Activated naive CD4-positive, alpha-beta T cell treated with anti-CD3 and anti-CD28 coated beads, Interleukin-2, amount 10 ng/mL, durations not matched to agents 5 hours and 36 hours (primary cell): ENCODE data around the gene POLR3E. TPM values are rescaled to one million over a fixed set of nuclear protein-coding genes. Genes with fewer than 3 reads are reported as not detected.

Experiments
- total RNA-seq, 2 experiments: library from RNA; stranded (reverse); gene quantifications; one replicate each; pipeline ENCODE4 v1.2.3, GENCODE V29; 2021

Gene POLR3E, protein sequence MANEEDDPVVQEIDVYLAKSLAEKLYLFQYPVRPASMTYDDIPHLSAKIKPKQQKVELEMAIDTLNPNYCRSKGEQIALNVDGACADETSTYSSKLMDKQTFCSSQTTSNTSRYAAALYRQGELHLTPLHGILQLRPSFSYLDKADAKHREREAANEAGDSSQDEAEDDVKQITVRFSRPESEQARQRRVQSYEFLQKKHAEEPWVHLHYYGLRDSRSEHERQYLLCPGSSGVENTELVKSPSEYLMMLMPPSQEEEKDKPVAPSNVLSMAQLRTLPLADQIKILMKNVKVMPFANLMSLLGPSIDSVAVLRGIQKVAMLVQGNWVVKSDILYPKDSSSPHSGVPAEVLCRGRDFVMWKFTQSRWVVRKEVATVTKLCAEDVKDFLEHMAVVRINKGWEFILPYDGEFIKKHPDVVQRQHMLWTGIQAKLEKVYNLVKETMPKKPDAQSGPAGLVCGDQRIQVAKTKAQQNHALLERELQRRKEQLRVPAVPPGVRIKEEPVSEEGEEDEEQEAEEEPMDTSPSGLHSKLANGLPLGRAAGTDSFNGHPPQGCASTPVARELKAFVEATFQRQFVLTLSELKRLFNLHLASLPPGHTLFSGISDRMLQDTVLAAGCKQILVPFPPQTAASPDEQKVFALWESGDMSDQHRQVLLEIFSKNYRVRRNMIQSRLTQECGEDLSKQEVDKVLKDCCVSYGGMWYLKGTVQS
- 10 to 100 TPM; 57.8 to 61.6 TPM for total RNA-seq

DNA sequence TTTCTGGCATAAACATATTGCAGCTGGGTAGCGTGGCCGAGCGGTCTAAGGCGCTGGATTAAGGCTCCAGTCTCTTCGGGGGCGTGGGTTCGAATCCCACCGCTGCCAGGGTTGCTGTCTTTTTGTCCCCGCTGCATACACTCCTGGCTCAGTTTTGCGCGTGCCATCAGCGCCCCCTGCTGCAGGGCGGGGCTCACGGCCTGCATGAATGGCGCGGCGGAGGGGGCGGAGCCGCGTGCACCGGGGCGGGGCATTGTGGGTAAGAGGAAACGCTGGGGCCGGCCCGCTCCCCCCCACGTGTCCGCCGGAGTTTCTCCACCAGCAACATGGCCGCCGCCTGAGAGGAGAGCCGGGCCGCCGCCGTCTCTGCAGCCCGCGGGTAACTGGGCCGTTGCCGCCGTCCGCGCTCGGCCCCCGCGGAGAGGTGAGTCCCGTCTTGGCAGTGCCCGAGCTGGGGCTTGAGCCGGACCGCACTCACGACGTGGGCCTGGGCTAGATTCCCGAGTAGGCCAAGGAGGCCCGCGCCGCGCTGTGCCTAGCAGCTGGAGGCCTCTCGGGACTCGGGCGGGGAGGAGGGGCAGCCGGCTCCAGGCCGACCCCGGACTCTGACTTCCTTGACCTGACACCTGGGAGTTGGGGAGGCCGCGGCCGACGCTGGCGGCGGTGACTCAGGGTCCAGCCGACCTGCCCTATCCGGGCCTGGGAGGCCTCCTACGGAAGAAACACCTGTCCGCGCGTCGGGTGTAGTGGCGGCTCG lies at the start of gene POLR3E:
TSS of gene POLR3E (plus strand) at position 296 of the 757 bp plus-strand sequence. CDS start 5,560 bp downstream, outside the sequence.

DNA sequence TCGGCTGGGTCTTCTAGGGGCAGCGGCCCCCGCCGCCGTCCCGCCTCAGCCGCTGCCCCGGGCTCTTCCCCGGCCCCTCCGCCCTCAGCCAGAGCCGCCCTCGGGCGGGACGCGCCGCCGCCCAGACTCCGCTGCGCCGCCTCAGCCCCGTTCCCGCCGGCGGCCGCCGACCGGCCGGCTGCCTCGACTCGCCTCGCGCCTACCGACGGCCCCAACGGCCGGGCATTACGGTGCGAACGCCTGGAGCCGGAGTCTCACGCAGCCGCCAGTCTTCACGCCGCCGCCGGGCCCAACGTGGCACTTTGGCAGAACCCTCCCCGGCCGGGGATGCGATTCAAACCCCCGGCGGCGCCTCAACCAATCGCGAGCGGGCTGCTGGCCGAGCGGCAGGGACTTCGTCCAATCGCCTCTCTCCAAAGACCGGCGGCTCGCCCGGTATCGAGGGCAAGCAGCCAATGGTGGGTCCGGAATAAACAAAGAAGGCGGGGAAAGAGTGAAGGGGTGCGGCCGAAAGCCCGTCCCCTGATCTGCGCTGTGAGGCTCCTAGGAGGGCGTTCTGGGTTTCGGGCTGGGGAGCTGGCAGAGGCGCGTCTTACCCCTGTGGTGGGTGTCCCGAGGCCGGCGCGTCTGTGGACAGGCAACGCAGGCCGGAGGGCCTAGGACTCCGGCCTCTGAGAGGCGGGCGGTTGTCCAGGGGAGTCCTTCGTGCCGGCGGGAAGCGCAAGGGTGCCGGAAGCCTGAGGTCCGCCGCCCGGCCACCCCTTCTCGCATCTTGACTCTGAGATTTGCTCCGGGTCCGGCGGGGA lies 77.3 kb downstream of the POLR3E start, which contains the start of gene CDR2:
TSS of gene CDR2 (minus strand) at position 309 of the 806 bp plus-strand sequence. CDS start 310 bp downstream, outside the sequence.

Other genes with a start within 250 kb of the POLR3E start
- gene VWA3A, start 204.9 kb upstream of the POLR3E start, total RNA-seq, result under 1 TPM in 1 of 2 experiments, not detected in 1; 0.20 TPM
- under 1 TPM in 1 of 2 experiments, not detected in 1; 0.20 TPM for gene SDR42E2, start 134.9 kb upstream of the POLR3E start, total RNA-seq
- gene EEF2K, start 91.1 kb upstream of the POLR3E start, total RNA-seq, result 10 to 100 TPM; 24.4 to 25.5 TPM
- gene CDR2, start 77.2 kb downstream of the POLR3E start, total RNA-seq, result 10 to 100 TPM; 44.9 to 47.9 TPM
- 100 to 1,000 TPM; 179 to 214 TPM for gene NPIPB5, start 213.5 kb downstream of the POLR3E start, total RNA-seq